KG1 (cell line): Measurements from ENCODE around the gene FFAR3.
"Not testable (repeated sequence)": the region's sequence is repeated elsewhere in the genome, so short reads cannot be mapped to it uniquely, and the experiment has no call there.

Experiments
- DNase-seq: peaks from one replicate; lab custom pipeline; 2025; lab: John Stamatoyannopoulos, UW

The FFAR3 gene

DNA sequence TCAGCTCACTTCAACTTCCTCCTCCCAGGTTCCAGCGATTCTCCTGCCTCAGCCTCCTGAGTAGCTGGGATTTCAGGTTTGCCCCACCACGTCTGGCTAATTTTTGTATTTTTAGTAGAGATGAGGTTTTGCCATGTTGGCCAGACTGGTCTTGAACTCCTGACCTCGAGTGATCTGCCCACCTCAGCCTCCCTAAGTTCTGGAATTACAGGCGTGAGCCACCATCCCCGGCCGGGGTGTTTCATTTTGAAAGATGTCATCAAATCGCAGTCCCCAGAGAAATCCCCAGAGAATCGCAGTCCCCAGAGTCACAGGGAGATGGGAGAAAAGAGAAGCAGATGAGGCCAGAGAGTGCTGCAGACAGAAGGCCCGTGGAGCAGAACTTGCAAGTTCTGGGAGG is 43.2 kb downstream of the FFAR3 start:
- DNase-seq, result not testable (repeated sequence)

DNA sequence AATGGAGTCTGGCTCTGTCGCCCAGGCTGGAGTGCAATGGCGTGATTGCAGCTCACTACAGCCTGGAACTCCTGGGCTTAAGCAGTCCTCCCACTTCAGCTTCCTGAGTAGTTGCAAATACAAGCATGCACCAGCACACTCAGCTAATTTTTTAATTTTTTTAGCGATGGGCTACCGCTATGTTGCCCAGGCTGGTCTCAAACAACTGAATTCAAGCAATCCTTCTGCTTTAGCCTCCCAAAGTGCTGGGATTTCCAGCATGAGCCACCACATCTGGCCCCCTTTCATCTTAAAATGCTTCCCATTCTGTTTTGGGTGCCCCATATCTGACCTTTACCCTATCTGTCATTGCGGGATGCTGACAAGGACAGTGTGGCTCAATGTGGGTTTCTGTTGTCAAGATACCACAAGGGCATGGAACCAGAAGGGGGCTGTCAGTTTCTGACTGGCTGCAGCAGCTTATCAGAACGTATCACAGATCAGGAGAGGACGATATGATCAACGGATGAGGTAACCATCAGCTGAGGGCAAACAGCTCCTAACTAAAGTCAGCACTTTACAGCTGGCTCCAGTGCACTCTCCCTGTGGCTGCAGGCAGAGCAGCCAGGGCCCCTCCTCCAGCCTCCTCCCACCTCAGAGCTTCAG is 45.0 kb downstream of the FFAR3 start:
- DNase-seq, result no peak

DNA sequence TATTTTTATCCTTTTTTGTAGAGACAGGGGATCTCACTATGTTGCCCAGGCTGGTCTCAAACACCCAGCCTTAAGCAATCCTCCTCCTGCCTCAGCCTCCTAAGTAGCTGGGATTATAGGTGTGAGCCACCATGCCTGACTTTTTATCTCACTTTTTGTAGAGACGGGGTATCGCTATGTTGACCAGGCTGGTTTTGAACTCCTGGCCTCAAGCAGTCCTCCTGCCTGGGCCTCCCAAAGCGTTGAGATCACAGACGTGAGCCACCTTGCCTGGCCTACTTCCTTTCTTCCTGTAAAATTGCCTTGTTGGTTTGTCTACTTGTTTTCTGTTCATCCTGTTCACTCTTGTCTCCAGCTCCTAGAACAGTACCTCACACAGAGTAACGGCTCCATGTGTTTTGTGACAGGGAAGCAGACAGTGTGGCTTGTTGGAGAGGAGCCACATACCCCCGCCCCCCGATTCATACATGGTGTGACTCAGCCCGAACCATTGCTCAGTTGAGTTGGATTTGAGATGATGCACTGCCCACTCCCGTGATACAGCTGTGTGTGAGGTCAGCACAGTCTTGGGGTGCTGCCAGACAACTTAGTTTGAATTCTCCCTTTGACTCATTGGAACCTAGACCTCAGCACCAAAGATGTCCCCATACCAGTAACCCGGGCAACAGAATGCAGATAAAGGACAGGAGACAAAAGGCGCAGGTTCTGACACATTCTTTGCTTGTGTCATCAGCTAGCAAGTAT is 46.8 kb downstream of the FFAR3 start:
- DNase-seq, result no peak

DNA sequence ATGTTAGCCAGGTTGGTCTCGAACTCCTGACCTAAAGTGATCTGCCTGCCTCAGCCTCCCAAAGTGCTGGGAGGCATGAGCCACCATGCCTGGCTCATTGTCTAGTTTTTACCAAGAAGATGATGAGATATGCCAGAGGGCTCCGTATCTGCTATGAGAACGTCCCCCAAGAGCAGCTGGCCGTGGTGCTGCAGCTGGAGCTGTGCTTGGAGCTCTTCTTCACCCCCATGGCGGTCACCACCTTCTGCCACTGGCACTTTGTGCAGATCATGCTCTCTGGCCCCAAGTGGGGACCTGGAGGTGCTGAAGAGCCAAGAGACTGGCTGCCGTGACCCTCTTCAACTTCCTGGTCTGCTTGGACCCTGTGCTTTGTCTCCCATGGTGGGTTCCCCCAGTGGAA is 49.4 kb downstream of the FFAR3 start:
- DNase-seq, result no peak

DNA sequence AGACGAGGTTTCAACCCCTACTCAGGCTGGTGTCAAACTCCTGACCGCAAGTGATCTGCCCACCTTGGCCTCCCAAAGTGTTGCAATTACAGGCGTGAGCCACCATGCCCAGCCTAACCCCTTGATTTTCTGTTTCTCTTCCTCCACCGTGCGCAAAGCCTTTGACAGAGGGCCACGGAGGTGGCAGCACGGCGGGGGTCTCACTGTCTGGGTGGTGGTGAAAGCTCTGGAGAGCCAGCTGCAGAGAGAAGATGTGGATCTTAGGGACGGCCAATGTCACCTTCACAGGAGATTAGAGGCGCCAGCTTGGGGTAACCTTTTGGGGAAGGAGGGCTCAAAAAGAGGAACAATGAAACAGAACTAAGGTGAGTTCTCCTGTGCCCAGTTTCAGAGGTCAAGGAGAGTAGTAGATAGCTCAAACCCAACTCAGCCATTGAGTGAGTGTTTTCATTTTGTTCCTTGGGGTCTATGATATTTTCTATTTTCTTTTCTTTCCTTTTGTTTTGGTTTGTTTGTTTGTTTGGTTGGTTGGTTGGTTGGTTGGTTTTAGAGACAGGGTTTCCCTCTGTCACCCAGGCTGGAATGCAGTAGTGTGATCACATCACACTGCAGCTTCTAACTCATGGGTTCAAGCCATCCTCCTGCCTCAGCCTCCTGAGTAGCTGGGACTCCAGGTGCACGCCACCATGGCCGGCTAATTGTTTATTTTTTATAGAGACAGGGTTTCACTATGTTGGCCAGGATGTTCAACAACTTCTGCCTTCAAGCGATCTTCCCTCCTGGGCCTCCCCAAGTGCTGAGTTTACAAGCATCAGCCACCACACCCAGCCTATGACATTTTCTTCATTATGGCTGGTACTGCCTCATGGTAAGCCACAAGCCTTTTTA is 50.3 kb downstream of the FFAR3 start:
- no peak for DNase-seq

DNA sequence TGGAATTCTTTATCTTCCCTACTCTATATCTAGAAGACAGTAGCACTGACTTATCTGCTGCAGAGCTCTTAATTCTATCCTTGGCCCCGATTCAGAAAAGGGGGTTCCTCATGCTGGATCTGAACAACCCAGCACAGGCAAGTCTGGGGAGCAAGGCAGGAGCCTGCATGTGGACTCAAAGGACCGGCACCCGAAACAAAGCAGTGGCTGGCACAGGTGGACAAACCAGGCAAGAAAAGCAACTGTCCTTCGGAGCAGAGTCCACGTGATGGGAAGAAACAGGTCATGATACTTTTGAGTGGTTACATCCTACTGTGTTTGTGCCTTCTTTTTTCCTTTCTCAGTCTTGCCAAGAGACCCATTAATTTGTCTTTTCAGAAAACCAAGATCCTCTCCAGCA is 50.9 kb downstream of the FFAR3 start:
- DNase-seq, result no peak
